GM12874 (cell line): ENCODE results near the gene COPRS.

ENCODE experiments used
- TF ChIP-seq, protein P1 (sequence below): IDR thresholded peaks from 2 replicates; pipeline ENCODE4 v1.5.1; 2011; ENCODE audit warnings: low read depth, mild to moderate bottlenecking, control low read depth, low read length, moderate library complexity; ENCODE audit not compliant: insufficient read depth

COPRS gene

DNA sequence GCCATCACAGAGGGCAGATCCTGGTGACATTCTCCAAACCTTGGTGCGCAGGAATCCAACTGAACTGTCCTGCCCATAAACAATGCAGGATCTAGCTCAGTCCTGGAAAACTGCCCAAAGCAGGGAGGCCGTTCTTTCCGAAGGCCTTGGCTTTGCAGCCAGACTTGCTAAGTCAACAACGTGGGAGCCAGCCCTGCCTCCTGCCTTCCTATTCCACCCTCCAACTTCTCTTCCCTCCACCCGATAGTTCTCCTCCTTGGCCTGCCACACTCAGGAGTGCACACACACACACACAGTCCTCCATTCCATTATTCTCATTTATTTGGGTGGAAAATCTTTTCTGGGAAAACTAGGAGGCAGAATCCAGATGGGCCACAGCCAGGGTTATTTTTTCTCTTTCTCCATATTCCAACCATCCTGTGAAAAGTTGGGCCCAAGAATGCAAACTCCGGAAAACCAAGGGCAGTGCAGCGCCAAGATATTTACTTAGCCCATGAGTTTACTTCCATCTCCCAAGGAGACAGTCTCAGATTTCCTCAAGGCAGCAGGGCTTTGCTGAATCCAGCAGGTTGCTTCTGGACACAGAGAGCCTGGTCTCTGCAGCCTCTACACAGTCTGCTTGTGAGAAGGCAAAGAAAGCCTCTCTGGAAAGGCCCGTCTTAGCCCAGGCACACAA, 15.8 kb downstream of the COPRS start:
- TF ChIP-seq, protein P1, sequence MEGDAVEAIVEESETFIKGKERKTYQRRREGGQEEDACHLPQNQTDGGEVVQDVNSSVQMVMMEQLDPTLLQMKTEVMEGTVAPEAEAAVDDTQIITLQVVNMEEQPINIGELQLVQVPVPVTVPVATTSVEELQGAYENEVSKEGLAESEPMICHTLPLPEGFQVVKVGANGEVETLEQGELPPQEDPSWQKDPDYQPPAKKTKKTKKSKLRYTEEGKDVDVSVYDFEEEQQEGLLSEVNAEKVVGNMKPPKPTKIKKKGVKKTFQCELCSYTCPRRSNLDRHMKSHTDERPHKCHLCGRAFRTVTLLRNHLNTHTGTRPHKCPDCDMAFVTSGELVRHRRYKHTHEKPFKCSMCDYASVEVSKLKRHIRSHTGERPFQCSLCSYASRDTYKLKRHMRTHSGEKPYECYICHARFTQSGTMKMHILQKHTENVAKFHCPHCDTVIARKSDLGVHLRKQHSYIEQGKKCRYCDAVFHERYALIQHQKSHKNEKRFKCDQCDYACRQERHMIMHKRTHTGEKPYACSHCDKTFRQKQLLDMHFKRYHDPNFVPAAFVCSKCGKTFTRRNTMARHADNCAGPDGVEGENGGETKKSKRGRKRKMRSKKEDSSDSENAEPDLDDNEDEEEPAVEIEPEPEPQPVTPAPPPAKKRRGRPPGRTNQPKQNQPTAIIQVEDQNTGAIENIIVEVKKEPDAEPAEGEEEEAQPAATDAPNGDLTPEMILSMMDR: no peak

DNA sequence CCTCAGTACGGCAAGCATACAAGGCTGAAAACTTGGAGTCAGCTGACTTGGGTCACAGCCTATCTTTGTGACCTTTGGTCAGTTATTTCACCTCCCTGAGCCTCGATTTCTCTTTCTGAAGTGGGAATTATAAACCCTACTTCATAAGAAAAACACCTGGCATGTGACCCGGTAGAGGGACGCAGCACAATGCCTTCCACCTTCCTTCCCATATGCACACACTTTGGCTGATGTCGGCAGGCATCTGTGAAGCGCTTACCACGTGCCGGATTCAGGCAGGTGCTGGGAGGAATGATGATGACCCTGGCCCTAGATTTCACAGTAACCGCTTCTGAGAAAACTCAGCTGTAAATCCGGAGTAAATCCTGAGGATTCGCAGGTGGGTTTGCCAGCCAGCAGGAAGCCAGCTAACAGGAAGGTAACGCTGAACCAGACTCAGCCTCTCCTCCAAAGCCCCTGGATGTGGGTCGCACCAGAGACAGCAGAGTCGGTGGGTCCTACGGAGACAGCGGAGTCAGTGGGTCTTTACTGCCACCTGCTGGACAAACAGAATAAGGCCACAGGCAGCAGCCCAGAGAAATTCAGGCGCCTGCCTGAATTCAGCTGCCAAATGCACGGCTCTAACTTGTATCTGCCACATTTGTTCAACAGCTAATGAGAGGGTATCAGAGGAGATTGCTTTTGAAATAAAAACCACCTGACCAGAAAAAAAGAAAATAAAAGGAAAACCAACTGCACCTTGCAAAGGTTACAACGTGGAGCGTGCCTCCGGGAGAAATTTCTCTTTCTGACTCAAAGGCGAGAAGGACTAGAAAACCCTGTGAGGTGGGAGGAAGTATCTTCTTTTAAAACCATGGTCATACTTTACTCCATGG, 16.6 kb downstream of the COPRS start:
- TF ChIP-seq, protein P1: peak; percentile 87

DNA sequence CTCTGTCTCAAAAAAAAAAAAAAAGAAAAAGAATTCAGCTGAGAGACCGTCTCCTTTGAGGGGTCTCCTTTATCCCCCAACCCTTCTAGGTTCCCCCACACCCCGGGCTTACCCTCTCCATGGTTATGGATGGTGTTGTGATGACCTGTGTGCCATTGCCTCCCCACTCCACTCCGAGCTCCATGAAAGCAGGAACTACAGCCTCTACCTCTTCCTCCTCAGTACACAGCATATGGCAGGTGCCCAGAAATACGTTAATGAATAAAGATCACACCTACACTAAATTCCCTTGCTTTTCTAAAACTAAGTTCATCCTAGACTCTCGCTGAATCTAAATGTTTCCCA, 17.2 kb downstream of the COPRS start:
- TF ChIP-seq, protein P1: no peak

DNA sequence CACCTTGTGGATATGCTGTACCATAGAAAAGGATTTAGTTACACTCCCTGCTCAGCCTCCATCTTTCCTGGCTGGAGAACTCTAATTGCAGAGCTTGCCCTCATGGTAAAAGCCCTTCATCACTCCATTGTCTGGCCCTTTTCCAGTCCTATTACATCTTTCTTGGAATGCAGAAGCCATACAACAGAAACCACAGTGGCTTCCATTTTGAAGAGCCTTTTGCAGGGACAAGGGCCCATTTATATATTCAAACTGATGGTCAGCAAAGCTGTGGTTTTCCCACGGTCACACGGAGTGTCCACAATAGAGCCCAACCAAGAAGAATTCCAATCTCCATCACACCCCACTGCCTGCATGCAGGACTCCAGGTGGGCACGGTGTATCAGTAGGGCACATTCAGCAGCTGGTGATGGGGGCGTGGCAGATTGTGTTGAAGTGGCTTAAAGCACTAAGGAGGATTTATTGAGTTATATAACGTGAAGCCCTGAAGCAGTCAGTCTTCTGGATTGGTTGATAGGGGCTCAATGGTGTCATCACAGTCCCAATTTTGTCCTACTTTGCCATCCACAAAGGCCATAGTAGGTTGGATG, 20.3 kb downstream of the COPRS start:
- TF ChIP-seq, protein P1: no peak

DNA sequence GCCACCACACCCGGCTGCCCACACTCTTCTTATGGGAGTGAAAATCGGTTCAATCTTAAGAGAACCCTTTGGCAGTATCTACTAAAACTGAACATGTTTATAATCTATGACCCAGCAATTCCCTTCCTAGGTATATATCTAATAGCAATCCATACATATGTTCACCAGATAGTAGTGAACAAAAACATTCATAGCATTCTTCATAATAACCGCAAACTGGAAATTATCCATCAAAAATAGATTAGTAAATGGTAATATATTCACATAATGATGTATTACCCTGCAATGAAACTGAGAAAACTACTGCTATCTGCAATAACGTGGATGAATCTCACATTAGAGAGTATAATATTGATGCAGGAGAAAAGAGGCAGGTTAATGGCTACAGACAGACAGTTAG, 23.1 kb downstream of the COPRS start:
- TF ChIP-seq, protein P1: no peak

DNA sequence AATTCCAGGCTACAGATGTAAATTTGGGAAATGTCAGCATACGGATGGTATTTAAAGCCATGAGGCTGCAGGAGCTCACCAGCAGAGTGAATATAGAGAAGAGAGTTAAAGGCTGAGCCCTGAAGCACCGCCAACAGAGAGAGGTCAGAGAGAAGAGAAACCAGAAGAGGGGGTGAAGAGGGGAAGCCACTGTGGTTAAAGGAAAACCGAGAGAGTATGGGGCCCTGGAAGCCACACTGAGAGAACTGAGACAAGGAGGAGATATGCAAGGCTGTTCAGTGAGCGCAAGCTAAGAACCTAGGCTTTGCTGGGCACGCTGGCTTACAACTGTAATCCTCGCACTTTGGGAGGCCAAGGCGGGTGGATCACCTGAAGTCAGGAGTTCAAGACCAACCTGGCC, 24.6 kb downstream of the COPRS start:
- TF ChIP-seq, protein P1: no peak

DNA sequence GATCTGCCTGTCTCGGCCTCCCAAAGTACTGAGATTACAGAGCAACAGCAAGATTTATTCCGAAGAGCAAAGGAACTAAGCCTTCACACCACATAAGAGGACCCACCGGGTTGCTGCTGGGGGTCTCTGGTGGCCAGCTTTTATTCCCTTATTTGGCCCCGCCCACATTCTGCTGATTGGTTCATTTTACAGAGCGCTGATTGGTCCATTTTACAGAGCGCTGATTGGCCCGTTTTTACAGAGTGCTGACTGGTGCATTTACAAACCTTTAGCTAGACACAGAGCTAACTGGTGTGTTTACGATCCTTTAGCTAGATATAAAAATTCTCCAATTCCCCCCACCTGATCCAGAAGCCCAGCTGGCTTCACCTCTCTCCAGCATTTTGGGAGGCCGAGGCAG, 26.3 kb downstream of the COPRS start:
- TF ChIP-seq, protein P1: no peak
